Measurements from ENCODE around the gene ZNF526.
A peak's percentile ranks its signal among the peaks of the same experiment; 100 is the strongest.

Gene ZNF526

DNA sequence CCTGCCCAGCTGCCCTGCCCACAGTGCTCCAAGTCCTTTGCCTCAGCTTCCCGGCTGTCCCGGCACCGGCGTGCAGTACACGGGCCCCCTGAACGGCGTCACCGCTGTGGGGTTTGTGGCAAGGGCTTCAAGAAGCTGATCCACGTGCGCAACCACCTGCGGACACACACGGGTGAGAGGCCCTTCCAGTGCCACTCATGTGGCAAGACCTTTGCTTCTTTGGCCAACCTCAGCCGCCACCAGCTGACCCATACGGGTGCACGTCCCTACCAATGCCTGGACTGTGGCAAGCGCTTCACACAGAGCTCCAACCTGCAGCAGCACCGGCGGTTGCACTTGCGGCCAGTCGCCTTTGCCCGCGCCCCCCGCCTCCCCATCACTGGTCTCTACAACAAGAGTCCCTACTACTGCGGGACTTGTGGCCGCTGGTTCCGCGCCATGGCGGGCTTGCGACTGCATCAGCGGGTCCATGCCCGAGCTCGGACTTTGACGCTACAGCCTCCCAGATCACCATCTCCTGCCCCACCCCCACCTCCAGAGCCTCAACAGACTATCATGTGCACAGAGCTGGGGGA is 5.7 kb downstream of the ZNF526 start:
- no peak for DNase-seq (ENCODE audit: low spot score)

DNA sequence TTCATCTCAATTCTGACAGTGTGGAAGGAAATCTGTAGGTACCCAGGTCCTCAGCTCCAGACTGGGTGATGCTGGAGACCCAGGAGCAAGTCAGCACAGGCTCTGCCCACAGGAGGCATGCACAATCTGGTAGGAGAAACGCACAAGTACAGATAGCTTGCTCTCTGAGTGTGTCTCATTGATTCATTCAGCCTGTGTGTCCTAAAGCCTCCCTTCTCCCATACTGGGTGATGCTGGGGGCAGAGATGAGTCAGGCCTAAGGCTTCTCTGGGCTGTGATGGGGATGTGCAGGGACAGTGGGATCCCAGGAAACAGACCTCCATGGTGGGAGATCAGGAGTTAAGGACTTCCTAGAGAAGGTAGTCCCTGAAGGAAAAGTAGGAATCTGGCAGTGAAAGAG is 6.8 kb downstream of the ZNF526 start:
- no peak for DNase-seq (ENCODE audit: low spot score)

DNA sequence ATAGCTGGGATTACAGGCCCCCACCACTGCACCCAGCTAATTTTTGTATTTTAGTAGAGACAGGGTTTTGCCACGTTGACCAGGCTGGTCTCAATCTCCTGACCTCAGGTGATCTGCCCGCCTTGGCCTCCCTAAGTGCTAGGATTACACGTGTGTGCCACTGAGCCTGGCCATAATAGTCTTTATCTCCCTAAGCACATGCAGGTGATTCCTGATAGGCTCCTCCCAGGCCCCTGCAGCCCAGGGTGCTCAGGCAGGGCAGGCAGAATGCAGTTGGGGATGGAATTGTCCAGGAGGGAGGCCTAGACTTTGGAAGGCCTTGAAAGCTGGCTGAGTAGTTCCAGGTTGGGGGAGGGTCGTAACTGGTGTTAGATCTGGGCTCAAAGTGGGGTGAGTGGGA is 8.5 kb downstream of the ZNF526 start:
- no peak for DNase-seq (ENCODE audit: low spot score)

DNA sequence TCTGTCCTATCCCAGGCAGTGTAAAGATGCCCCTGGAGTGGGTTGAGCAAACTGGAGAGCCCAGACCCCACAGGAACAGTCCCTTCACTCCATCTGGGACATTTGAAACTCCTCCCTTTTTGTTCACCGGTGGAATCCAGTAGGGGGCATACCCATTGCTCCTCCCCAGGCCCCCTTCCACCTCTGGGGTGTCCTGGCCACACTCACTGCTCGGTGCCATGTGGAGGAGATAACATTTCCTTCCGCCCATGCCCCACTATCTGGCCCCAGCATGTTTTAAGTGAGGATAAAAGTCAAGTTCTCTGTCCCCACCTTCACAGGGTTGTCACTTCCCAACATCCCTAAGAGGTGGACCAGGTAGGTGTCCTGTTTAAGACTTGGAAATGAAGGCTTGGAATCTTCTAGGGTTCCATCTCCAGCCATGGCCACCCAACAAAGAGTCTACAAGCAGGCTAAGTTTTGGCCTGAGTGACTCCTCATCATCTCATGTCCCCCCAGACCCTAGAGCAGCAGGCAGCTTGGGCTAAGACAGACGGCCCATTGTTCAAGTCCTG is 9.3 kb downstream of the ZNF526 start:
- no peak for DNase-seq (ENCODE audit: low spot score)

DNA sequence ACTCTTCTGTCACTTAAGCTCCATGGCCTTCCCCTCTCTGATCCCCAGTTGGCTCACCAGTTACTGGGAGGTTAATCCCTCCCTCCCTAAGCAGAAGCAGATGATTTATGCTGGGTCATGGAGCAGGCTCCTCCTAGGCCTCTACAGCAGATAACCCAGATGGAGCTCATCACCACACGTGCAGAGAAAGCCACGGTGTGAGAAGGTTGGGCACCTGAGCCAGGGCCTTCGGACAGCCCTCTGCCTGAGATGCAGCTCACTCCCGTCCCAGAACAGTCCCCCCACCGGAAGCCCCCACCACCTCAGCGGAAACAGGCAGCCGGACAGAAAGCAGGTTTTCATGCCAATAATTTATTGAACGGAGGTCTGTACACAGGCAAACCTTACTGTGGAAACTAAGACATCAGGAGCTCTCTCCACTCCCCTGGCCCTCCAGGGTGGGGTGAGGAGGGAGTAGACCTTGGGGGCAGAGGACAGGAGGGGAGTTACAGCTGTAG is 9.8 kb downstream of the ZNF526 start:
- no peak for DNase-seq (ENCODE audit: low spot score)

DNA sequence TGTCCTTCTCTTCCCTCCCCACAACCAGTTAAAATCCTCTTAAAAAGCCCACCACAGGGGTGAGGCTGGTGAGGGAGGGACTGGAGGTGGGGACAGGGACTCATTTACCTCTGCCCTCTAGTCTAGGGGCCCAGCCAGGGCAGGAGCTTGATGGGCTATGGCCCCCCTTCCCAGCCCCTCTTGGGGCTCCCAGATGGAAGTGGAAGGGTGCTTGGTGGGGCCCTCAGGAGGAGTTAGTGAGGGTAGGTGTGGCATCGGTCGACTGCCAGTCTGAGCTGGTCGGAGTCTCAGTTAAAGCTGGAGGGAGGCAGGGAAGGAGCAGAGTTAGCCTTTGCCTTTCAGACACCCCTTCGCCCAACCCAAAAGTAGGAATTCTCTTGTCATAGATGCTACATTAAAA is 10.5 kb downstream of the ZNF526 start:
- no peak for DNase-seq (ENCODE audit: low spot score)

DNA sequence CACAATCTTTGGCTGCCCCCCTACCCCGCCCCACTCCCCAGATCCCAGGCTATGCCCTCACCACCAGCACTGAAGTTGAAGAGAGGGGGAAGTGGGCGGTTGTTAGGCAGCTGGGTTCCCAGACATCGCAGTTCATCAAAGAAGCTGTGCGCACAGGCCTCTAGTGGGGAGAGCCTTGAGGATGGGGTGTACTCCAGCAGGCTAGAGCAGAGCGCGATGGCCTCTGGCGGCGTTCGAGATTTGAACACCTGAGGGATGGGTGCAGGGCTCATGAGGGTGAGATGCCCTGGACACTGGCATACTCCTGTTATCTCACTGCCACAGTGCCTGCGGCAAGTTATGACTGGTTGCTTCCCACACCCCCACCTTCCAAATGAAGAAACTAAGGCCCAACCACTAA is 12.3 kb downstream of the ZNF526 start:
- DNase-seq (ENCODE audit: low spot score) = no peak

DNA sequence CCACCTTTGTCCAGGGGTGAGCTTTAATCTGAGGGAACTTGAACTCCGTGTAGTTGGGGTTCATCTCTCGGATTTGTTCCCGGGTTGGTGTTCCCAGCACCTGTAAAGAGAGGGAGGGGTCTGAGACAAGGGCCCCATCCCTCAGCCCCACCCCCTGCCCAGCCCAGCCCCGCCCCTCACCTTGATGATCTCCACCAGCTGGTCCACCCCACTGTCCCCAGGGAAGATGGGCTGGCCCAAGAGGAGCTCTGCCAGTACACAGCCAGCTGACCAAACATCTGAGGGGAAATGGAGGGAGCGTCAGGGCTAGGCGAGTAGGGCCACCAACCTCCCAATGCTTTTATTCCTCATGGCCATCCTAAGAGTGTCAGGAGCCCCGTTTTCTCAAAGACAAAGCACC is 13.0 kb downstream of the ZNF526 start:
- no peak for DNase-seq (ENCODE audit: low spot score)

DNA sequence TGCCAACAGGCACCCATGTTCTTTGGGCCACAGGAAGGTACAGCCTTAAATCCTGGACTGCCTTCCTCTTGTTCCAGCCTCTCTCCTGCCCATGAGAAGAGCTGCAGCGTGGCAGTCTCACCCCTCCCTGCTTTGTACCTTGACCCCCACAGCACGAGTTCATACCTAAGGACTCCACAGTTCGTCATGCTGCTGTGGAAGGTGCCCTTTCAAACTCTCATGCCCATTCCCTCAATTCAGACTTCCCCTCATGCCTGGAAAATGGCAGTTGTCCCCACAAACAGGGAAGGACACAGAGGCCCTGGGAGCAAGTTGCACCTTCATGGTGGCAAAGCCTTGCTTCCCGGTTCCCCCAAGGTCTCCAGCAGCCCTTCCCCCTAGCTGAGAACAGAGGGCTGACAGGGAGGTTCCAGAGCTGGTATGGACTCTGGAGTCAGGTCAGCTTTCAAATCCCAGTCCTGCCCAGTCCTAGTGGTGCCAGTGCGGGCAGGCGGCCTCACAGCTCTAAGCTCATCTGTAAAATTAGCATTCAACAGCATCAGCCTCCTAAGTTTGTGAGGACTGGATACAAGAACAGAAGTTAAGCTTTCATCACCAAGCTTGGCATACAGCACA is 13.7 kb downstream of the ZNF526 start:
- no peak for DNase-seq (ENCODE audit: low spot score)

DNA sequence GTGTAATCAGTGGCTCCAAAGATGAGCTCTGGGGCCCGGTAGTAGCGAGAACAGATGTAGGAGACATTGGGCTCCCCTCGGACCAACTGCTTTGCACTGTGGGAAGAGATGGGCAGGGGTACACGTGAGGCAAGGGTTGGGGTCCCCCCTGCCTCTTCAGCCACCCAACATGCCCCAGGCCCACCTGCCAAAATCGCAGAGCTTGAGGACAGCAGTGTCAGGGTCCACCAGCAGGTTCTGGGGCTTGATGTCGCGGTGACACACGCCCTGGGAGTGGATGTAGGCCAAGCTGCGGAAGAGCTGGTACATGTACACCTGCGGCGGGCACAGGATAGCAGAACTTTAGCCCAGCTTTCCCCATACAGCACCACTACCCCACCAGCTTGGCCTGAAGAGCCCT is 14.3 kb downstream of the ZNF526 start:
- DNase-seq (ENCODE audit: low spot score) = no peak

DNA sequence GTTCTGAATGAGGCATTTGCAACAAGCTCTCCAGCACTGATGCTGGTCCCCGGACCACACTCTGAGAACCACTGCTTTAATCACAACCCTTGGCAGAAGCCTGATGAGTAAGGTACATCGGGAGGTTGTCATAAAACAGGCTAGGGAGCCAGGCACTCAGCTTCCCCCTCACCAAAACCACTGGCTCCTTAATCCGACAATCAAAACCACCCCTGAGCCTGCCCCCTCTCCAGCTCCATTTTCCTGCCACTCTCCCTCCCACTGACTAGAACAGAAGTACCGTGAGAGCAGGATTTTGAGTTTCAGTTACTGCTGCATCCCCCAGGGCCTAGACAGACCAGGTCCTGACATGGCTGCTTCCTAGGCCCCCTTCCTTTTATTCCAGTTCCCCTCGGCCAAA is 15.1 kb downstream of the ZNF526 start:
- DNase-seq (ENCODE audit: low spot score) = no peak

DNA sequence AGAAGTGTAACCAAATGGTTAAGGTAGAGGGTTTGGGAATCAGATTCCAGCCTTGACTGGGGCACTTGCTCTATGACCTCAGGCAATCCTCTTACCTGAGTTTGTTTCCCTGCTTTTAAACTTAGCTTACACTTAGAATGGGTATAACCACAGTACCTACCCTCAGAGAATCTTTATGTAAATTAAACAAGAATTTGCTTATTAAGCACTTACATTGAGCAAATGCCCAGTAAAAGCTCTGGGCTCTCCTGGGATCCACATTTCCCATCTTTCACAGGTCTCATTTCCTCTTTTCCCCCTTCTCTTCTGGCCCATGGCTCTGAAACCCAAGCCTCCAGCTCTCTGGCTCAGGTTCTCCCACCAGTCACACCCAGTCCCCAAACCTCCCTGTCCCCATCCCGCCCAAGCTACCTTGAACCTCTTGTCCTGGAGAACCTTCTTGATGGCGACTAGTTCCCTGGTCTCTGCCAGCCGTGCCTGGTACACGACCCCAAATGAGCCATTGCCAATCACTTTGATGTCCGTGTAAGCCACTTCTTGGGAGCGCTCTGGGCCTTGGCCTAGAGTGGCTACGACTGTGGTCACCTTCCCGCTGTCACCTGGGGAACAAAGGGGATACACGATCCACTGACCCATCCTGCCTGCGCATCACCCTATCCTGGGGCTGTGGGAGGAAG is 19.6 kb downstream of the ZNF526 start:
- no peak for DNase-seq (ENCODE audit: low spot score)

DNA sequence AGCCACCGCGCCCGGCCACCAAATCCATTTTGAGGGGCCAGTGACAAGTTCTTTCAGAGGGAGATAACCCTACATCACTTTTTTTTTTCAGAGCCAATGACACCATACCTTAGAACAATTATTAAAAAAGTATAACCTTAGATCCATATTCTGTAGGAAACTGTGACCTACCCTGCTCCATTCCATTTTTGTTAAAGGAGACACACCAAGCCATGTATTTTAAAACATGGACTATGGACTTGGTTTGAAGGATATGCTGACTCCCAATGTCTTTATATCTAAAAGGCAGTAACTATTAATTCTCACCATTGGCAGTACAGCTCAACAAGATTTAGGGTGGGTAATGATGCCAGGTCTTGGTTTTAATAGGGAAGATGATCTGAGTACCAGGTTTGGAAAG is 21.2 kb downstream of the ZNF526 start:
- no peak for DNase-seq (ENCODE audit: low spot score)

DNA sequence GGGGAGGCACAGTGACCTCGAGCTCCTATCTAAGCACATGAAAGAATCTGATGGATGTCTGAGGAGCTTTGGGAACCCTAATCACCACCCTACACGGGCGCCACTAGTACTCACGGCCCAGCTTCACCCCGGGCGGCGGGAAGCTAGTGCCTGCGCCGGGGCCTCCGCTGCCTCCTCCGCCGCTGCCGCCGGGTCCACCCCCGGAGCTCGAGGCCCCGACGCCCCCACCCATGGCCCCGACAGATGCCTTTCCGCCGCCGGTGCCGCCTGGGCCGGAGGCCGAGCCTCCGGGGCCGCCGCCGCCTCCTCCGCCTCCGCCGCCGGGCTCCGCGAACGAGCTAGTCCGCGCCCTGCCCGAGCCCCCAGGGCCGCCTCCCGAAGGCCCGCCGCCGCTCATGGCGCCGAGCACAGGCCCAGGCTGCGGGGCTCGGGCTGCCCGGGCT is 22.0 kb downstream of the ZNF526 start:
- no peak for DNase-seq (ENCODE audit: low spot score)

DNA sequence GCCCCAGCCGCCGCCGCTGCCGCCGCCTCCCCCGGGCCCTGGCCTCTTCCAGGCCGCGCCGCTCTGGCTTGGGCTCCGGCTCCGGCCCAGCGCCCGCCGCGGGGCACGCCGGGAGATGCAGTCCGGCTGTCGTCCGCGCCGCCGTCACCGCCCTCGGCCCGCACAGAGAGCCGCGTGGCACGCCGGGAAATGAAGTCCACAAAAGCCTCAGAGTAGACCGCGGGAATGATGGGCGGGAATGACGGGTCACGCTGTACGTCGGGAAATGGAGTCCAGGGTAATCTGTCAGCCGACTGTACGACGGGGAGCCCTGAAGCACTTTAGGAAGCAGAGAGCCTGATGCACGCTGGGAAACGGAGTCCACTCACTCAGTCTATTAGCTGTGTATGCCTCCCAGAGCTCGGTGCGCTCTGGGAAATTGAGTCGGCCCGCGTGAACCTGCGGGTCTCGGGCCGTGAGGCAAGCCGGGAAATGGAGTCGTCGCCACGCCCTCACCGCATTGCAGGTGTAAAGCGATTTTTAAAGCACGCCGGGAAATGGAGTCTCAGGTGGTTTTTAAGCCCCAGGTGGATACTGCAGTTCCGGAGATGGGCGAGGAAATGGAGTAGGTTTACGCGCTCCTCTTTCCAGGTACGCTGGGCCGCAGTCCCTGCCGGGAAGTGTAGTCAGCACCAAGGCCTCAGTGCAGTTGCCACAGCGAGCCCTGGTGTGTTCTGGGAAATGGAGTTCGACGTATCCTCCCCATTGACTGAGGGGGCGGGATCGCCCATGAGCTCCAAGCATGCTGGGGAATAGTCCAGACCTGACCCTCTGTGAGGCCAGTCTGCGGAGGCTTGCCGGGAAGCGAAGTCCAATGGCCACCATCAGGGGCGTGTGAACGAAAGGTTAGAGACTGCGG is 22.6 kb downstream of the ZNF526 start, which contains the start of gene GSK3A:
Gene GSK3A, minus strand, starts transcription at position 91 of the 898 bp plus-strand sequence. CDS start 137 bp downstream, outside the sequence.
- DNase-seq (ENCODE audit: low spot score) = peak; percentile 97

DNA sequence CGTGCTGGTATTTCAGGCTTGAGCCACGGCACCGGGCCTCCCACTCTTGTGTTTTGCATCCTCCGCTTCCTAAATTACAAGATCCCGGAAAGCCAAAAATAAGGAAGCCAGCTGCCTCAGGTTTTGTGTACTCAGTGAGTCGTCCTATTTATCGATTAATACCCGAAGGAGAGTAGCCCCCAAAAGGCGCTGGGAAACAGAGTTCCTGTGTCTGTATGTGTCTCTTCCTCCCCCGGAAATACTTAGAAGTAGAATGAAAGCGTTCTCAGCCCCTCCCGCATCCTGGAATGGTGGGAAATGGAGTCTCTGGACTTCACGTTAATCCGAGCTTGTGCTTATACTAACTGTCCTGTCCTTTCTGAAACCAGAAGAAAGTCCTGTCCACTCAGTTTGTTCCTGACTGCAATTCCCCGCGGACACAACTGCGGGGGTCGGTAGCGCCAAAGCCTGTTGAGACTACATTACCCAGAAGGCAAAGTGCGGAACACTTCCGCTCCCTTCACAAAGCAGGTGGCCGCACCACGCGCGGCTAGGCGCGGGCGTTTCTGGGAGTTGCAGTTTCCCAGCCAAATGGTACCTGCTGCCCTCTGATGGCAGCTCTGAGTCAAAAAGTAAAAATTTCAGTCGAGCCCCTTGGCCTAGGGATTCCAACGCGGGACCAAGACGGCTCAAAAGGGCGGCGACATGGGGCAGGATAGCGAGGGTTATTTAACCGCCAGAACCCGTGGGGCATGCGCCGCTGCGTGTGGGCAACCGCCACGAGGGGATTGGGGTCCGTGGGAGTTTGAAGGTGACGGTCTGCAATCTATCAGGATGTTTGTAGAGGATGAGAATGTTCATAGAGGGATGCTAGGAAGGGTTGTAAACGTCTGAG is 24.5 kb downstream of the ZNF526 start:
- peak; percentile 81 for DNase-seq (ENCODE audit: low spot score)

DNA sequence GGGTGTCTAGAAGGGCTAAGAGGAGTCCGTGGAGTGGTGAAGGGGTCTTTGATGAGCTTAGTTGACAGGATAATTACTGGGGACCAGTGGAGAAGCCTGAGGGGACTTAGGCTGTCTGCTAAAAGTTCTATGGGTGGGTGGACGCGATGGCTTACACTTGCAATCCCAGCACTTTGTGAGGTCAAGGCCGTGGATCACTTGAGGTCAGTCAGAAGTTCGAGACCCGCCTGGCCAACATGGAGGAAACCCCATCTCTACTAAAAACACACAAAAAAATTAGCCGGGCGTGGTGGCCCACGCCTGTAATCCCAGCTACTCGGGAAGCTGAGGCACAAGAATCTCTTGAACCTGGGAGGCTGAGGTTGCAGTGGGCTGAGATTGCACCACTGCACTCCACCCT is 25.1 kb downstream of the ZNF526 start:
- DNase-seq (ENCODE audit: low spot score) = no peak

DNA sequence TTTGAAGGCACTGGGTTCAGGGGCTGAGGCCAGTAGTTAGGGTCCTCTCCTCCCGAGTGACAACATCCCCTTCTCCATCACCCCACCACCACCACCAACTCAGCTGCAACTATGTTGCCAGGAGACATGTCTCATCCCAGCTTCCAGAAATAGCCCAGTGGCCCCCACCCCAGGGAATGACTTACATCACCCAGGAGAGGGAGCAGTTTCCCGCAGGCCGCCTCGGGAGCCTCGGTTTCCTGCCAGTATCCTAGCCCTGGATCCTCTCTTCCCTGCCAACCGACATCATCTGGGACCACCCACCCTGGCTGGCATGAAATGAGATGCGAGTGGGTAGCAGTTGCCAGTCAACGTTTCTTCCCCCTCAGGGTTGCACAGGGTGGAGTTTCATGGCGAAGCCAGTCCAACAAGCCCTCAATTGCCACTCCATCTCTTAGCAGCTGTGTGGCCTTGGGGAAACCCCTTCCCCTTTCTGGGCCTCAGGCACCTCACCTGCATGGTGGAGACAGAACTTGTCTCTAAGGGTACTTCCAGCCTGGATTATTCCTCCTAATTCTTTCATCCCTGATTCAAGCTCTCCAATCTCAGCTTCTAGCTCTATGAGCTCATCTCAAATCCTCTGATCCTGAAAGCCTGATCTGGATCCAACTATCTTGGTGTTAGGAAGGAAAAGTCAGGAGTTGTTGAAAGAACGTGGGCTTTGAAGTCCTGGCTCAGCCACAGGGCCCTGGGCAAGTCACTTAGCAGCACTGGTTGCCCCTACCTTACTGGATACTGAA is 26.2 kb downstream of the ZNF526 start:
- DNase-seq (ENCODE audit: low spot score) = peak; percentile 64

DNA sequence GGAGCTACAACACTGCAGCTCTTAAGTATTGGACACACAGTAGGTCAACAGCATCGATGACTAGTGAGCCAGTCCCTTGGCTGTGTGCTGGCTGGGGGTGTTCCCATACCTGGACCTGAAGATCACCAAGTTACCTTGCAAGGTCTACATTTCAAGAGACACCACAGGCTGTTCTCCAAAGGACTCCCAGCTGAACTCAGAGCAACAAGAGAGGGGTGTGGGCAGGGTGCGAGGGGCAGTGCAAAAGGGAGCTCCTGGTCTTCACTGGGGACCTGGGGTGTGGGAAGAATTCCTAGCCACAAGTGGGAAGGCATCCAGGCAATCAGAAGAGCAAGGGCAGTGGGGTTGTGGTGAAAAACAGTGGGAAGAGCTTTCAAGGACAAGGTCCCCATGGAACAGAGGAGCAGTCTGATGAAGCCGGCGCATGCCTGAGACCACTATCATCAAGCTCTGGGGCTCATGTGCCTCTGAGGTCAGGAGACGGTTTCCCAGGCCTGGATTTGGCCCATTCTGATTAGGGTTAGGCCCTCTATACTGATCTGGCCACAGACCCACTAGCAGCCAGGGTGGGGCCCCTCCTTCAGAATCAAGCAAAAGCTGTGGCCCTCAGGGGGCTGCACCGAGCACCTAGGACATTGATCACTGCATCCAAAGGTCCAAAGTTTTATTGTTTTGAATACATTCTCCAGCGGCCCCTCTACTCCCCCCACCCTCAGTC is 27.0 kb downstream of the ZNF526 start:
- DNase-seq (ENCODE audit: low spot score) = no peak

Measured in COLO829 (cell line).